ENCODE data around the gene RUNX1.

RUNX1 gene

DNA sequence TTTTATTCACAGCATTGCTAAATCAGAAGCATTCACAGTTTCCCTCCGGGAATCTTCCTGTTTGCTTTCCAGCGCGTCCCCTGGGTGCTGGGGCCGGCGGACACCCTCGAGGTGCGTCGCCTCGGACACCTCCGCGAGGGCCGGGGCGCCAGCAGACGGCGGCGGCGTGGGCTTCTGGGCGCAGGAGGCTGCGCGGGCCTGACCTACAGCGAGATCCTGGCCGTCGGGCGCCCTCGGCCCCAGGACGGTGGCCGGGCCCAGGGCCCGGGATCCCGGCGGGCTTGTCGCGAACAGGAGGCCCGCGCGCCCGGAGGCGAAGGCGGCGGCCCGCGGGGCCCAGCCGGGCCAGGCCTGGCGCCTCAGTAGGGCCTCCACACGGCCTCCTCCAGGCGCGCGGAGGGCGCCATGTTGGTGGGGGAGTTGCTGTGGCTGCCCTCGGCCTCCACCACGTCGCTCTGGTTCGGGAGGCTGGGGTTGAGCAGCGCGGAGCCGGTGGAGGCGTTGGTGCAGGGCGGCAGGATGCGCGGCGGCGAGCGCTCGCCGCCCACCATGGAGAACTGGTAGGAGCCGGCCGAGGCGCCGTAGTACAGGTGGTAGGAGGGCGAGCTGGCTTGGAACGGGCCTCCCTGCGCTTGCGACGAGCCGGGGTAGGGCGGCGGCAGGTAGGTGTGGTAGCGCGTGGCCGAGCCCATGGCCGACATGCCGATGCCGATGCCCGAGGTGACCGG lies 257.2 kb downstream of the RUNX1 start:
- H3K4me3 ChIP-seq (ENCODE audit: low read depth, low read length) = no peak overlapping the region
- DNase-seq (ENCODE audit: low read depth) = no peak
- no peak for TF ChIP-seq CTCF (IDR thresholded peaks at IDR 0.05; ENCODE audit: low read depth, low read length, missing control alignments)

- TF ChIP-seq CTCF (IDR thresholded peaks at IDR 0.05; ENCODE audit: low read depth, low read length, missing control alignments) = no peak
- no peak overlapping the region for H3K4me3 ChIP-seq (ENCODE audit: low read depth, low read length)
- no peak for DNase-seq (ENCODE audit: low read depth)
Measured at GRCh38 chr21:34790834-34791233, 258.3 kb downstream of the RUNX1 start.

GRCh38 chr21:34790341-34790740 lies 258.8 kb downstream of the RUNX1 start:
- TF ChIP-seq CTCF (IDR thresholded peaks at IDR 0.05; ENCODE audit: low read depth, low read length, missing control alignments) = no peak
- DNase-seq (ENCODE audit: low read depth) = no peak
- H3K4me3 ChIP-seq (ENCODE audit: low read depth, low read length) = no peak overlapping the region

DNA sequence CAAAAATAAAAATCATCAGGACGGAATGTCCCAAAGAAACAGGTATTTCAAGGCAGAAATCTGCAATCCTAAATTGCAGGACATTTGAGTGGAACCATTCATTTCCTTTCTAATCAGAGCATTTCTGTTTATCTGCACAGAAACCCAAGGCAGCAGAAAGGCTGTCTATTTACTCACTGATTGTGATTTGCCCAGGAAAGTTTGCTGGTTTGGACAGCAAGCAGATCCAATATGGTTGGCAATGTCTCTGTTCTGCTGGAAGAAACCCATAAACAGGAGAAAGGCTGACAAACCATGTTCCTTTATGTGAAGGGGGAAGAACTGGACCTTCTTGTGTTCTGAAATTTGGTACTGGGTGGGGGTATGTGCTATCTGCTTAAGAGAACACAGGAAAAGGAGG lies 260.2 kb downstream of the RUNX1 start:
- no peak for DNase-seq (ENCODE audit: low read depth)
- no peak for TF ChIP-seq CTCF (IDR thresholded peaks at IDR 0.05; ENCODE audit: low read depth, low read length, missing control alignments)
- no peak overlapping the region for H3K4me3 ChIP-seq (ENCODE audit: low read depth, low read length)

- TF ChIP-seq CTCF (IDR thresholded peaks at IDR 0.05; ENCODE audit: low read depth, low read length, missing control alignments) = no peak
- DNase-seq (ENCODE audit: low read depth) = no peak
- no peak overlapping the region for H3K4me3 ChIP-seq (ENCODE audit: low read depth, low read length)
Measured at GRCh38 chr21:34783815-34784214, 265.3 kb downstream of the RUNX1 start.

DNA sequence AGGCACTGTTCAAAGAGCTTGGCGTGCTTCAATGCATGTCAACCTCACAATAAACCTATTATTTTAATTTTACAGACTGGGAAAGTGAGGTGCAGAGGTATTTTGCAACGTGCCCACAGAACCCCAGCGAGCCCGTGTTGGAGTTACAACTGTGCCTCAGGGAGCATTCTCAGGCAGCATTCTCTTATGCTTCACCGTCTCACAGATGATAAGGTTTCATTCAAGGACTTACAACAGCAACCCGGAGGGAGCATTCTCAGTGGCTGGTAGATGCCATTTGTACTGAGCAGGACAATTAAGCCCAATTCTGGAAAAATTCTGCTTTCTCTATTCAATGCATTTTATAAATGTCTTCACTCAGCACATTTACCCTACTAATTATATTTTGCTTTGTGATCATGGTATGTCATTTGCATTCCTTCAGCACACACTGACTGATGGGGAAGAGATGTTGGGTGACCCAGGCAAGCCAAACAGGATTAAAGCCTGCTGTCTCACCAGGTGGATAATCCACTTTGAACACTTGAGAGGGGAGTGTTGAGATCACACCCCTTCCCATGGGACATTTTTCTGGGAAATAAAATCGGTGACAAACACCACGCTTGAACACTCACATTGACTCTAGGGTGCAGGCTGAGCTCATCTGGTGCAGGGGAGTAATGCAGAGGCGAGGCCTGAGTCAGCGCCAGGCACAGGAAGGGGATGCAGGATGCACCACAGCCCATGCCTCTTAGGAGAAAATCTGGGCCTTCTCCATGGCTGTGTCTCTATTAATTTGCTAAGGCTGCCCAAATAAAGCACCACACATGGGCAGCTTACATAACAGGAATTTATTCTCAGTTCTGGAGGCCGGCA lies 266.4 kb downstream of the RUNX1 start:
- no peak overlapping the region for H3K4me3 ChIP-seq (ENCODE audit: low read depth, low read length)
- no peak for DNase-seq (ENCODE audit: low read depth)
- TF ChIP-seq CTCF (IDR thresholded peaks at IDR 0.05; ENCODE audit: low read depth, low read length, missing control alignments) = no peak

Data from GM12864 (cell line).